ENCODE results near the gene SLC24A3.

The SLC24A3 gene

GRCh38 chr20:19427913-19428312 is 215.5 kb downstream of the SLC24A3 start:
- H3K9ac ChIP-seq (ENCODE audit: low read length): no peak overlapping the region
- no peaks in the 10 kb centered on the region for H3K36me3 ChIP-seq (ENCODE audit: control insufficient read depth, insufficient read depth, low read length)
- no peaks in the 10 kb centered on the region for H3K9me3 ChIP-seq (ENCODE audit: control insufficient read depth, insufficient read depth, low read depth, low read length)
- no peaks in the 10 kb centered on the region for H3K27me3 ChIP-seq (ENCODE audit: control insufficient read depth, insufficient read depth, low read length)
- no peak overlapping the region for H3K4me3 ChIP-seq (ENCODE audit: low read depth, low read length)
- no peak overlapping the region for H3K27ac ChIP-seq (ENCODE audit: low read depth, low read length)
- peaks cover 21% of the 10 kb centered on the region for H3K4me1 ChIP-seq (ENCODE audit: control insufficient read depth, insufficient read depth, low read length)

- H3K27ac ChIP-seq (ENCODE audit: low read depth, low read length): no peak overlapping the region
- no peaks in the 10 kb centered on the region for H3K36me3 ChIP-seq (ENCODE audit: control insufficient read depth, insufficient read depth, low read length)
- H3K27me3 ChIP-seq (ENCODE audit: control insufficient read depth, insufficient read depth, low read length): no peaks in the 10 kb centered on the region
- H3K9ac ChIP-seq (ENCODE audit: low read length): no peak overlapping the region
- no peak overlapping the region for H3K4me3 ChIP-seq (ENCODE audit: low read depth, low read length)
- peaks cover 17% of the 10 kb centered on the region for H3K4me1 ChIP-seq (ENCODE audit: control insufficient read depth, insufficient read depth, low read length)
- H3K9me3 ChIP-seq (ENCODE audit: control insufficient read depth, insufficient read depth, low read depth, low read length): no peaks in the 10 kb centered on the region
Observed at GRCh38 chr20:19428324-19428723, 215.9 kb downstream of the SLC24A3 start.

DNA sequence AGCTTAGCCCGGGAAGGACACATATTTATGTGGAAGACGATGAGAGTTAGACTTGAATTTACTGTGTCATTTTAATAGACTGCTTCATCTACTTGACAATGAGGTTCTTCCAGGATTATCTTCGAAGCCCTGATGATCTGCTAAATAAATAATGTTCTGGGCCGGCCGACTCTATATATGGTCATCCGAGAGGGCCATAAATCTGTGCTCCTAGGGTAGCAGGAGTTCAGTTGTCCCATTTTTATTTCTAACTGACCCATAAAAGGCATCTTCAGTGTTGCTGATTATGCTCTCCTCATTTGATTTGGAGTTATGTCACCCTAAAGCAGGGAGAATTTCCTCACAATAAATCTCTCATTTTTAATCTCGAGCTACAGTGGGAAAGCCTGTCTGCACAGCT is 217.1 kb downstream of the SLC24A3 start:
- no peaks in the 10 kb centered on the region for H3K27me3 ChIP-seq (ENCODE audit: control insufficient read depth, insufficient read depth, low read length)
- no peaks in the 10 kb centered on the region for H3K9me3 ChIP-seq (ENCODE audit: control insufficient read depth, insufficient read depth, low read depth, low read length)
- H3K27ac ChIP-seq (ENCODE audit: low read depth, low read length): no peak overlapping the region
- H3K9ac ChIP-seq (ENCODE audit: low read length): no peak overlapping the region
- no peaks in the 10 kb centered on the region for H3K36me3 ChIP-seq (ENCODE audit: control insufficient read depth, insufficient read depth, low read length)
- peaks cover 13% of the 10 kb centered on the region; the same call in 1 of the 2 replicates for H3K4me1 ChIP-seq (ENCODE audit: control insufficient read depth, insufficient read depth, low read length)
- no peak overlapping the region for H3K4me3 ChIP-seq (ENCODE audit: low read depth, low read length)

- Histone ChIP-seq H3K27ac (ENCODE audit: low read depth, low read length) (no peak overlapping the region), H3K9me3 (ENCODE audit: control insufficient read depth, insufficient read depth, low read depth, low read length) (no peaks in the 10 kb centered on the region), H3K4me3 (ENCODE audit: low read depth, low read length) (no peak overlapping the region), H3K27me3 (ENCODE audit: control insufficient read depth, insufficient read depth, low read length) (no peaks in the 10 kb centered on the region), H3K4me1 (ENCODE audit: control insufficient read depth, insufficient read depth, low read length) (peaks cover 13% of the 10 kb centered on the region; the same call in 1 of the 2 replicates), H3K9ac (ENCODE audit: low read length) (no peak overlapping the region), H3K36me3 (ENCODE audit: control insufficient read depth, insufficient read depth, low read length) (no peaks in the 10 kb centered on the region)
Observed at GRCh38 chr20:19430641-19431315, 218.3 kb downstream of the SLC24A3 start.

DNA sequence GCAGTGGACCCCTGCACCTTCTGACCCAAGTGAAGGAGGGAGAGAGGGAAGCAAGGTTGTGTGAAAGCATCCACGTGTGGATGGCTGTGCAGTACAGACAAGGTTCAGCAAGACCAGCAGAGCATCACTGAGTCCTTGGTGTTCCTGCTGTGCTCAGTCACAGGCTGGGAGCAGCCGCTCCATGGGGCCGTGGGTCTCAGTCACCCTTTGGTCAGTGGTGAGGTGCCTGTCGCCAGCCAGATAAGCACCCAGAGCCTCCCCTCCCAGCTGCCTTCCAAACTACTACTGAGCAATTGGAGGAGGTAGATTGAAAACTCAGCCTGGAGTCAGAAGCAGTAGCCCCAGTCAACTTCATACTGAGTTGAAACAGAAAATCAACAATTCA is 218.9 kb downstream of the SLC24A3 start:
- H3K9me3 ChIP-seq (ENCODE audit: control insufficient read depth, insufficient read depth, low read depth, low read length): no peaks in the 10 kb centered on the region
- H3K36me3 ChIP-seq (ENCODE audit: control insufficient read depth, insufficient read depth, low read length): no peaks in the 10 kb centered on the region
- H3K27ac ChIP-seq (ENCODE audit: low read depth, low read length): no peak overlapping the region
- peaks cover 13% of the 10 kb centered on the region; the same call in 1 of the 2 replicates for H3K4me1 ChIP-seq (ENCODE audit: control insufficient read depth, insufficient read depth, low read length)
- H3K4me3 ChIP-seq (ENCODE audit: low read depth, low read length): no peak overlapping the region
- no peak overlapping the region for H3K9ac ChIP-seq (ENCODE audit: low read length)
- H3K27me3 ChIP-seq (ENCODE audit: control insufficient read depth, insufficient read depth, low read length): no peaks in the 10 kb centered on the region

DNA sequence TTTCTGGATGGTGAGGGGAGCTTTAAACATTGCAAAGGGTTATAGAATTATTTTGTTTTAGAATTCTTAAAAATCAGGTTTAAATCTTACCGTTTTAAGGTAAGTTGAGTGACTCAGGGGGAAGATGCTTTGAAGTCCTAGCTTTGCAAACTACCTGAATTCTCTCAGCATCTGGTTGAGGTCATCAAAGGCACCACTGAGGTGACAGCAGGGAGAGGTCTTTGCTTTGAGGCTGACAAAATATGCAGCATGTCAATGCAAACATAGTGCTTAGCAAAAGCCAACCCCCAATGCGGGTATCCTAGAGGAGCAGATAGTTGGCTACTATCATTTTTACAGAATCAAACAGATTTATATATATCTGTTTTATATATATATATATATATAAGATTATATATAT is 219.5 kb downstream of the SLC24A3 start:
- Histone ChIP-seq H3K27ac (ENCODE audit: low read depth, low read length) (no peak overlapping the region), H3K4me1 (ENCODE audit: control insufficient read depth, insufficient read depth, low read length) (peaks cover 13% of the 10 kb centered on the region; the same call in 1 of the 2 replicates), H3K27me3 (ENCODE audit: control insufficient read depth, insufficient read depth, low read length) (no peaks in the 10 kb centered on the region), H3K4me3 (ENCODE audit: low read depth, low read length) (no peak overlapping the region), H3K9ac (ENCODE audit: low read length) (no peak overlapping the region), H3K36me3 (ENCODE audit: control insufficient read depth, insufficient read depth, low read length) (no peaks in the 10 kb centered on the region), H3K9me3 (ENCODE audit: control insufficient read depth, insufficient read depth, low read depth, low read length) (no peaks in the 10 kb centered on the region)

GRCh38 chr20:19433371-19434350 is 221.2 kb downstream of the SLC24A3 start:
- Histone ChIP-seq H3K4me3 (ENCODE audit: low read depth, low read length) (no peak overlapping the region), H3K36me3 (ENCODE audit: control insufficient read depth, insufficient read depth, low read length) (no peaks in the 10 kb centered on the region), H3K9me3 (ENCODE audit: control insufficient read depth, insufficient read depth, low read depth, low read length) (no peaks in the 10 kb centered on the region), H3K27me3 (ENCODE audit: control insufficient read depth, insufficient read depth, low read length) (no peaks in the 10 kb centered on the region), H3K27ac (ENCODE audit: low read depth, low read length) (no peak overlapping the region), H3K4me1 (ENCODE audit: control insufficient read depth, insufficient read depth, low read length) (peaks cover 9% of the 10 kb centered on the region; the same call in 1 of the 2 replicates), H3K9ac (ENCODE audit: low read length) (no peak overlapping the region)

DNA sequence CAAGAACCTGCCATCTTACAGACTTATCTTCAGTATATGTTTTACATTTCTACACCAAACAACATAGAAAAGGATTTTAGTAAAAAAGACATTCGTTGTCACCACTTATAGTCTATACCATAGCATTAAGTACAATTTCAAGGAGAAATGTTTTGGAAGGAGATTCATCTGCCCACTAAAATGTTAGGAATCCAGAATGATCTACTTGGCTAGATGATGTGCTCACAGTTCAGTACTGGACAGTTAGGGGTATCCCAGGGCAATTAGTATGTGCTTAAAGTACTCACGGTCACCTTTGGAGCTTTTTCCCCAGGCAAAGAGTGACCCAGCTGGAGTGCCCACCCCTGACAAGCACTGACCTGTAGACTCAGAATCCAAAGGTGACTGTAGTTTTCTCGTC is 222.9 kb downstream of the SLC24A3 start:
- no peak overlapping the region for H3K9ac ChIP-seq (ENCODE audit: low read length)
- H3K4me1 ChIP-seq (ENCODE audit: control insufficient read depth, insufficient read depth, low read length): peaks cover 9% of the 10 kb centered on the region; the same call in 1 of the 2 replicates
- H3K27ac ChIP-seq (ENCODE audit: low read depth, low read length): no peak overlapping the region
- H3K4me3 ChIP-seq (ENCODE audit: low read depth, low read length): no peak overlapping the region
- no peaks in the 10 kb centered on the region for H3K36me3 ChIP-seq (ENCODE audit: control insufficient read depth, insufficient read depth, low read length)
- no peaks in the 10 kb centered on the region for H3K27me3 ChIP-seq (ENCODE audit: control insufficient read depth, insufficient read depth, low read length)
- no peaks in the 10 kb centered on the region for H3K9me3 ChIP-seq (ENCODE audit: control insufficient read depth, insufficient read depth, low read depth, low read length)

GRCh38 chr20:19435821-19436220 is 223.4 kb downstream of the SLC24A3 start:
- Histone ChIP-seq H3K9me3 (ENCODE audit: control insufficient read depth, insufficient read depth, low read depth, low read length) (no peaks in the 10 kb centered on the region), H3K27me3 (ENCODE audit: control insufficient read depth, insufficient read depth, low read length) (no peaks in the 10 kb centered on the region), H3K36me3 (ENCODE audit: control insufficient read depth, insufficient read depth, low read length) (no peaks in the 10 kb centered on the region), H3K4me1 (ENCODE audit: control insufficient read depth, insufficient read depth, low read length) (peaks cover 9% of the 10 kb centered on the region; the same call in 1 of the 2 replicates), H3K4me3 (ENCODE audit: low read depth, low read length) (no peak overlapping the region), H3K27ac (ENCODE audit: low read depth, low read length) (no peak overlapping the region), H3K9ac (ENCODE audit: low read length) (no peak overlapping the region)

DNA sequence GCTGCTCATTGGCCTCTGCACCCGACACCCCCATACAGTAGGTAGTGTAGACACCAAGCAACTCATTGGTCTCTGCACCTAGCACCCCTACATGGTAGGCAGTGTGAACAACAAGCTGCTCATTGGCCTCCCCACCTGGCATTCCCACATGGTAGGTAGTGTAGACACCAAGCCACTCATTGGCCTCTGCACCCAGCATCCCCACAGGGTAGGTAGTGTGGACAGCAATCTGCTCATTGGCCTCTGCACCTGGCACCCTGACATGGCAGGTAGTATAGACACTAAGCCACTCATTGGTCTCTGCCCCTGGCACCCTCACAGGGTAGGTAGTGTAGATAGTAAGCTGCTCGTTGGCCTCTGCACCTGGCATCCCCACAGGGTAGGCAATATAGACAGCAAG is 226.0 kb downstream of the SLC24A3 start:
- H3K4me1 ChIP-seq (ENCODE audit: control insufficient read depth, insufficient read depth, low read length): 0 out of 2 replicates have a peak, but pooled peaks cover 4% of the 10 kb centered on the region
- no peak overlapping the region for H3K4me3 ChIP-seq (ENCODE audit: low read depth, low read length)
- H3K9ac ChIP-seq (ENCODE audit: low read length): no peak overlapping the region
- no peak overlapping the region for H3K27ac ChIP-seq (ENCODE audit: low read depth, low read length)
- no peaks in the 10 kb centered on the region for H3K27me3 ChIP-seq (ENCODE audit: control insufficient read depth, insufficient read depth, low read length)
- H3K9me3 ChIP-seq (ENCODE audit: control insufficient read depth, insufficient read depth, low read depth, low read length): peaks cover 4% of the 10 kb centered on the region; the same call in 1 of the 2 replicates
- no peaks in the 10 kb centered on the region for H3K36me3 ChIP-seq (ENCODE audit: control insufficient read depth, insufficient read depth, low read length)
